Mononuclear cell (primary cell): ENCODE measurements around the gene TPD52L3. TPM values are rescaled to one million over a fixed set of nuclear protein-coding genes. Genes with fewer than 3 reads are reported as not detected.

Experiments
- H3K27me3 ChIP-seq: 2 replicates; pipeline ENCODE4 v1.6.0; 2011; ENCODE audit warnings: low read length, control low read depth; ENCODE audit not compliant: insufficient read depth
- H3K4me1 ChIP-seq: 2 replicates; pipeline ENCODE4 v1.5.1; 2011; ENCODE audit warnings: mild to moderate bottlenecking, low read length, control low read depth; ENCODE audit not compliant: insufficient read depth
- H3K4me3 ChIP-seq: 2 replicates; pipeline ENCODE4 v1.5.1; 2011; ENCODE audit warnings: mild to moderate bottlenecking, low read length, moderate library complexity
- H3K9me3 ChIP-seq: 2 replicates; pipeline ENCODE4 v1.5.1; 2011; ENCODE audit warnings: low read depth, mild to moderate bottlenecking, control low read depth, low read length
- total RNA-seq: library from RNA; depleted of rRNA; stranded (reverse); fragments of >200 nt; gene quantifications from one replicate; pipeline ENCODE4 v1.2.3, GENCODE V29; 2012

TPD52L3 gene
- not detected for total RNA-seq

DNA sequence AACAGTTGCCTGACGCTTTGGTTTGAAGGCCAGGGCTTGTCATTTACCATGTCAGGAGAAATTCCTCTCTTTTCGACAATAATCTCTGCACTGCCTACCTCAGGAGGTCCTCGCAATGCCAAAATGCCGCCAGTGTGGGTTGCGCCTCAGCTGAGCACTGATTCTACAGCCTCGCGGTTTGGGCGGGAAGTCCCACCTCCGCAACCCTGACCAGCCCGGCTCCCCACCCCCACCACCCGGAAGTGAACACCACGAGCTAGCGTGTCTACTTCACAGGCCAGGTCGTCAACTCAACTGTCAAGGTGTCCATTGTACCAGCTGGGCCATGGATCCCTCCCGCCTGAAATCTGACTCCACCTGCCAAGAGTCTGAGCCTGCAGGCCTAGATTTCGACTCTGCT lies at the start of gene TPD52L3:
TPD52L3 (plus strand) TSS at position 273 of the 400 bp plus-strand sequence. CDS start 221 bp downstream, outside the sequence.
- Histone ChIP-seq H3K9me3 (no peaks in the 10 kb centered on the region), H3K27me3 (no peaks in the 10 kb centered on the region), H3K4me3 (no peak within 1 kb of the TSS), H3K4me1 (no peaks in the 10 kb centered on the region)

DNA sequence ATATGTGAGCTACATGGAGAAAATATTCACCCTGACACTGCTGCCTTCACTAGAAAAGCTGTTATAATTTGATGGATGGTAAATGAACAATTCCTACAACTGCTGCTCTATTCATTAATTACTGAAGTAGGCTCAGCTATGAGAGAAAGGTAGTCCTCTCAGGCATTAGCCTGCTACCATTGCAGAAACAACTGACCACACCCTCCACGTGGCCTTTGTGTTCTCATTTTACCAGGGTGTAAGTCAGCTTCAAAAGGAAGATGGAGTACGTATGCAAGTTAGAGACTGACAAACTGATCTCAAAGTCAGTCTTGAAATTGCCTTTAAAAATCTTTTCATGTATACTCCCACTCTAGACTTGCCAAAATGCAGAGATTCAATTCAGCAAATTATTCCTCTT lies 26.3 kb upstream of the TPD52L3 start:
- no peak overlapping the region for H3K4me3 ChIP-seq
- H3K9me3 ChIP-seq = no peaks in the 10 kb centered on the region
- no peaks in the 10 kb centered on the region for H3K4me1 ChIP-seq
- peaks cover 6% of the 10 kb centered on the region for H3K27me3 ChIP-seq

DNA sequence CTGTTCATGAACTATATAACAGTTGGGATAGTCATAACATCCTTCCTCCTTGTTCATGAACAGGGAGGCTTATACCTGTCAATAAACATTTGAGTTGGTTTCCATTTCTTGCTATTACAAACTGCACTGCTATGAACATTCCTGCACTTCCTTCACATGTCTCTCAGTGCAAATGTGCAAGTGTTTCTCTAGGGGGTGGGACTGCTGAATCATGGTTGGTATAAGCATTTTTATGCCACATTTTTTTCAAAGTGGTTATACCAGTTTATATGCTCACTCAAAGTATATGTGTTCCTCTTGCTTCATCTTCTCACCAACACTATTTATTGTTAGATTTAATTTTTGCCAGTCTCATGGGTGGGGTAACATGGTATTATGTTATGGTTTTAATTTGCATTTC lies 25.8 kb upstream of the TPD52L3 start:
- Histone ChIP-seq H3K9me3 (no peaks in the 10 kb centered on the region), H3K27me3 (peaks cover 6% of the 10 kb centered on the region), H3K4me3 (no peak overlapping the region), H3K4me1 (no peaks in the 10 kb centered on the region)

DNA sequence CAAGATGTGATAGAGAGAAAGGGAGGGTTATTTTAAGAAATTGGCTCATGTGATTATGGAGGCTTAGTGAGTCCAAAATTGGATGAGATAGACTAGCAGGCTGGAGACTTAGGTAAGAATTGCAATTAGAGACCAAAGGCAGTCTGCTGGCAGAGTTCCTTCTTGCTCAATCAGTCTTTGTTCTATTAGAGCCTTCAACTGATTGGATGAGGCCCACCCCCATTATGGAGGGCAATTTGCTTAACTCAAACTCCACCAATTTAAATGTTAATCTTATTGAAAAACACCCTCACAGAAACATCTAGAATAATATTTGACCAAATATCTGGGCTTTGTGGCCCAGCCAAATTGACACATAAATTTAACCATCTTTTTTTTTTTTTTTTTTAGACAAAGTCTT lies 23.9 kb upstream of the TPD52L3 start:
- H3K27me3 ChIP-seq = peaks cover 8% of the 10 kb centered on the region
- no peak overlapping the region for H3K4me3 ChIP-seq
- no peaks in the 10 kb centered on the region for H3K4me1 ChIP-seq
- no peaks in the 10 kb centered on the region for H3K9me3 ChIP-seq

DNA sequence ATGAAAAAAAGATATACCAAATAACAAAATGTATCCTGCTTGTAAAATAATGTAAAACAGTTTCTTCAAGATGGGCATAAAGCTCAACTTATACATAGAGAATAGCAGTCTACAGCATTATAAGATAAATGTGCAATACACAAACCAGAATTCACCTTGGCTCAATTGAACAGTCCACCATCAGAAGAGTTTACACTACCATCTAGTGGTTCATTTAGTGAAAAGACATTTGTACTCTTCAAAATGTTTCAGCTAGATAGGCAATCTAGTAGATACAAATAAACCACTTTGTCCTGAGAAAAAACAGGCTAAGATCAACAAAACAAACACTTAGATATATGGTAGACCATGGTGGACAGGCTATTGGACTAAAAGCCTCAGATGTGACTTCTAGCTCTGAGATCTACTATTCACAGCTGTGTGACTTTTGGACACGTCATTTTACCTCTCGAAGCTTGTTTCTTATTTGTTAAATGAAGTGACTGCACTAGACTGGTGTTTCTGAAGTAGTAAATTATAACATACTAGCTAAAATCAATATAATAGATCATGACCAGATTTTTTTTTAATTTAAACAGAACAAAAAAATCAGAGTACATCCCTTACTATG lies 22.1 kb upstream of the TPD52L3 start:
- Histone ChIP-seq H3K27me3 (peaks cover 9% of the 10 kb centered on the region), H3K9me3 (no peaks in the 10 kb centered on the region), H3K4me1 (no peaks in the 10 kb centered on the region), H3K4me3 (no peak overlapping the region)

DNA sequence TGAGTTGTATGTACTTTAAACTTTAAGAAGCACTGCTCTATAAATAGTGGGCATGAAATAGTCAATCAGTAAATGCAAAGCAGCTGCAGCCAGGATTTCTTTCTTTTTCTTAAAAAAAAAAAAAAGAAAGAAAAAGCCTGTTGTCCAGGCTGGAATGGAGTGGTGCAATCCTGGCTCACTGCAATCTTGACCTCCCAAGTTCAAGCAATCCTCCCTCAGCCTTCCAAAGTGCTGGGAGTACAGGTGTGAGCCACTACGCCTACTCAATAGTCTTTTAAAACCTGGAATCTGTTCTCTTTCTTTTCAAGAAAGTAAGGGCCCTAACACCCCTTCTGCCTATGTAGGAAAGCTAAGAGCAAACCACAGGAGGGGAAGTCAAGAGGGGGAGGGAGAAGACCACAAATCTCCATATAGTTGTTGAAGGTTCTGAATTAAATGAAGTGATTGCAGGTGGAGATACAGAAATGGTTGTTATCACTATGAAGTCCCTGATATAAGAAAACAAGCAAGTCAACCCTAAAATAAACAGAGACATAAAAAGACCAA lies 20.6 kb upstream of the TPD52L3 start:
- Histone ChIP-seq H3K9me3 (no peaks in the 10 kb centered on the region), H3K4me3 (no peak overlapping the region), H3K4me1 (no peaks in the 10 kb centered on the region), H3K27me3 (peaks cover 13% of the 10 kb centered on the region)

DNA sequence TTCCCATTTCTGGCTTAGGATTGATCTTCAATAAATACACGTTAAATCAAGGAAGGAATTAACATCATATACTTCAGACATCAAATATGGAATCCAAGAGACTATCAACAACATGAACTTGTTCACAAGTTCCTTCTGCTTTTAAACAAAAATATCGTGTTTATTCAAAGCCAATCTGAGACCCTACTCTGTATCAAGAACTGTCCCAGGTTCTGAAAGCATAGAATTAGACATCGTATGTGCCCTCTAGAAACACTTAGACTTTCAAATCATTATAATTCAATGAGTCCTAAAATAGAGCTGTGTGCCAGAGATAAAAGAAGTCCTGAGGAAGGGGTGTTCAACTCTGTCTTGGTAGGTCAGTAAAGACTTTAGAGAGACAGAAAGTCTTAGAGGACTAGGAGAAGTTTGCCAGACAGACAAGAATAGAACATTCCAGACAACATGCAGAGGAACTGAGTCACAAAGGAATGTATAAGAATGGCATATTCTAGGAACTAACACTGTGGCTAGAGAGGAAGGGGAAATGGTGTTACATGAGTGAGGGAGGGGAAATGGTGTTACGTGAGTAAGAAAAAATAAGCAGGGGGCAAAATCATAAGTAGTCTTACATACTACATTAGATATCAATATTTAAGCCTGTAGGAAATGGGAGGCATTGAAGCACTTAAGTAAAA lies 2.9 kb downstream of the TPD52L3 start:
- Histone ChIP-seq H3K4me3 (no peak overlapping the region), H3K27me3 (no peaks in the 10 kb centered on the region), H3K9me3 (peaks cover 9% of the 10 kb centered on the region), H3K4me1 (no peaks in the 10 kb centered on the region)

DNA sequence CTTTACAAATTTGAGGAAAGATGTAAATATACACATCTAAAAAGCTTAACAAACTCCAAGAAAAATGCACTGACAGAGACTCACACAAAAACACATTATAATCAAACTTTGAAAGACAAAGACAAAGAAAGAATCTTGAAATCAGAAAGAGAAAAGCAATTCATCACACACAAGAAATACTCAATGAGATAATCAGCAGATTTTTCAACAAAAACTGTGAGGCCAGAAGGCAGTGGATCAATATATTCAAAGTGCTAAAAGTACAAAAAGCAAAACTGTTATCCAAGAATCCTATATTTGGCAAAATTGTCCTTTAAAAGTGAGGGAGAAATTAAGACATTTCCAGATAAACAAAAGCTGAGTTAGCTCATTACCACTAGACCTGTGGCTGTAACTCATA lies 6.1 kb downstream of the TPD52L3 start:
- Histone ChIP-seq H3K4me1 (no peaks in the 10 kb centered on the region), H3K9me3 (peaks cover 9% of the 10 kb centered on the region), H3K4me3 (no peak overlapping the region), H3K27me3 (no peaks in the 10 kb centered on the region)

DNA sequence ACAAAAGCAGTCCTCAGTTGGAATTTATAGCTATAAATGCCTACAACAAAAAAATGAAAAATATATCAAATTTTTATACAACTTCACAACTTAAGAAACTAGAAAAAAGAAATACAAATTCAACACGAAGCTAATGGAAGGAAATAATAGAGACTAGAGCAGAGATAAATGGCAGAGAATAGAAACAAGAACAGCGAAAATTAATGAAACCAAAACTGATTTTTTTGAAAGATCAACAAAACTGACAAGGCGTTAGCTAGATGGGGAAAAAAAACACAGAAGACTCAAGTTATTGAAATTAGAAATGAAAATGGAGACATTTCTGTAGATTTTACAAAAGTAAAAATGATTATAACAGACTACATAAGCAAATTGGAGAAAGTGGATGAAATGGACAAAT lies 20.6 kb downstream of the TPD52L3 start:
- H3K4me1 ChIP-seq = no peaks in the 10 kb centered on the region
- H3K27me3 ChIP-seq = peaks cover 5% of the 10 kb centered on the region
- H3K4me3 ChIP-seq = no peak overlapping the region
- H3K9me3 ChIP-seq = no peaks in the 10 kb centered on the region

DNA sequence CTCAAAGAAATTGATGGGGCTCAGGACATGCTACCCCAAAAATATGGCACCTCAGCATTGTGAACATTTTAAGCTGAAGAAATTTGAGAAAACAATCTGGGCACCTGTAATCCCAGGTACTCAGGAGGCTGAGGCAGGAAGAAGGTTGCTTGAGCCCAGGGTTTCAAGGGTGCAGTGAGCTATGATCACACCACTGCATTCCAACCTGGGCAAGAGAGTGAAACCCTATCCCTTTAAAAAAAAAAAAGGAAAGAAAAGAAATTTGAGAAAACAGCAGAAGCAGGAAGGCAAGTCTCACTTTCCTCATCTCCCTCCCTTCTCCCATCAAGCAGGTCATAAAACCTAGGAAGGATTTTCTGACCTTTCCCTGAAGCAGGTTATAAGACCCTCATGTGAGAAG lies 23.6 kb downstream of the TPD52L3 start:
- Histone ChIP-seq H3K27me3 (no peaks in the 10 kb centered on the region), H3K9me3 (no peaks in the 10 kb centered on the region), H3K4me3 (no peak overlapping the region)

DNA sequence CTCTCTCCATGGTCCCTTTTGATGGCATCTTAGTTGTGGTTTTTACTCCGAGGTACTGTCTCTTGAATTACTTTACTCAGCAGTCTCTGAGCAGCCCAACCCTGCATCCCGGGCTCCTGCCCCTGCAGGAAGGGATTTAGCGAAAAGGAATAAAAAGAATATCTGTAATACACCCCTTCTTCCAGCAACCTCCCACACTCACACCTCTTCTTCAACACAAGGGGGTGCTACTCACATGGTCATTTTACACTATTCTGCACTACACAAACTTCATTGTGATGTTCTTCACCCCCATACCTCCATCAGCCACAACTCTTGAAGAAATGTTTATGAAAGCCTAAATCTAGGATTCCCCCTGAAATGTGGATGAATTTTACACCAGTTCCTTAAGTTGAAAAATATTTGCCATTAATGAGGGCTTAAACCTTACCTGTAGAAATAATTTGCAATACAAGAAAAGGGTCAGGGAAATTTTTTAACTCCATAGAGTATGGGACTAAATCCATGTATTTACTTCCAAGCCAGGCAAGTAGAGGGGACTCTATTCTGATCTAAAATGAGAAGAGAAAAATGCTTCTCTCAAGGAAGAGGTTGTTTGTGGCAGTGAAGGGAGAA lies 26.0 kb downstream of the TPD52L3 start:
- Histone ChIP-seq H3K9me3 (no peaks in the 10 kb centered on the region), H3K27me3 (no peaks in the 10 kb centered on the region), H3K4me3 (no peak overlapping the region), H3K4me1 (no peaks in the 10 kb centered on the region)

More for the DNA sequence above, 23.6 kb downstream of the TPD52L3 start:
- no peaks in the 10 kb centered on the region for H3K4me1 ChIP-seq

DNA sequence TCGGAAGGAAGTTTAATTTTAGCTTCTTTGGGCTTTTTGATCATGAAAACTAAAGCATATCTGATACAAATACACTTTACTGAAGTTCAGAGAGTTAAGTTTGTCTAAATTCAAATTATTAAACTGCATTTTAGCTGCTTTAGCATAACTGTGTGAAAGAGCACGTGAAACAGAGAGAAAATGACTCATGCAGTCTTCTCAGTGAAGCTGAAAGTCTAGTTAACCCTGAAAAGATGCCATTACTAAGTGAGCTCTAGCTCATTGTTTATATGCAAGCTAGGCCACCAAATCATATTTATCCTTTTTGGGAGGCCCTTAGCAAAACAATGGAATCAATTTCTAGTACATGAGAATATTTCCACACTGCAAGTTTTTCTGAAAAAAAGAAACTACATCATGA lies 27.6 kb downstream of the TPD52L3 start:
- no peaks in the 10 kb centered on the region for H3K27me3 ChIP-seq
- H3K4me1 ChIP-seq = no peaks in the 10 kb centered on the region
- no peaks in the 10 kb centered on the region for H3K9me3 ChIP-seq
- H3K4me3 ChIP-seq = no peak overlapping the region

DNA sequence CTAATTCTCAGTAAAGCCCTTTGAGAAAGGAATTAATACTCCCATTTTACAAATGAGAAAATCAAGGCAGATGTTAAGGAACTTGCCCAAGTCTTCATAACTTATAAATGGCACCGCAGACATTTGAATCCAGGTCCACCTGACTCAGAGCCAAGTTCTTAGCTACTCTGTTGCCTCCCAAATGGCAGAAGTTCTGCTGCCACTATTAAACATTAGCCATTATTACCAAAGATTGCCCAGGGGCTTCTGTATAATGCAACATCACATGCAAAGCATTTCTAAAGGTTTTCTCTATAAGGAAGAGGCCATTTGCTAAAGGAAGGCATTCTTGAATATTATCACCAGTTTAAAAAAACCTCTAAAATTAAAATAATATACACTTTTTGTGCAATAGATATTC lies 28.3 kb downstream of the TPD52L3 start:
- no peaks in the 10 kb centered on the region for H3K4me1 ChIP-seq
- H3K9me3 ChIP-seq = no peaks in the 10 kb centered on the region
- H3K4me3 ChIP-seq = no peak overlapping the region
- no peaks in the 10 kb centered on the region for H3K27me3 ChIP-seq

DNA sequence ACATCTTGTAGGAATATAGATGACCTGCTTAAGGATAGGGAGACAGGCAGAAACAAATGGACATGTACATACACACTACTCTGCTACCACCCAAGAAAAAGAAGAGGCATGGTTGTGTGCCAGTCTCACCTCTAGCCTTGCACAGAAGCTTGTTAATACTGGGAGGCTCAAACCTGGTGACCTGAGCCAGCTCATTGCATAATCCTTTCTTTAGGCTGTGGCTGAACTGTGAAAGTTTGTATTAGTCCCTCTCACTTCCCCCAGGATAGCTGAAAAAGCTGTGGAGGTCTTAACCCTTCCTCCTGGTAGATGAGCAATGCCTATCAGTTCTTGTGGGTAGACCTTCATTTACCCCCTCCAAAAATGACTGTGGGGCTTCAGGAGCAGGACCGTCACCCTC lies 28.7 kb downstream of the TPD52L3 start:
- H3K4me1 ChIP-seq = no peaks in the 10 kb centered on the region
- no peak overlapping the region for H3K4me3 ChIP-seq
- no peaks in the 10 kb centered on the region for H3K9me3 ChIP-seq
- no peaks in the 10 kb centered on the region for H3K27me3 ChIP-seq

DNA sequence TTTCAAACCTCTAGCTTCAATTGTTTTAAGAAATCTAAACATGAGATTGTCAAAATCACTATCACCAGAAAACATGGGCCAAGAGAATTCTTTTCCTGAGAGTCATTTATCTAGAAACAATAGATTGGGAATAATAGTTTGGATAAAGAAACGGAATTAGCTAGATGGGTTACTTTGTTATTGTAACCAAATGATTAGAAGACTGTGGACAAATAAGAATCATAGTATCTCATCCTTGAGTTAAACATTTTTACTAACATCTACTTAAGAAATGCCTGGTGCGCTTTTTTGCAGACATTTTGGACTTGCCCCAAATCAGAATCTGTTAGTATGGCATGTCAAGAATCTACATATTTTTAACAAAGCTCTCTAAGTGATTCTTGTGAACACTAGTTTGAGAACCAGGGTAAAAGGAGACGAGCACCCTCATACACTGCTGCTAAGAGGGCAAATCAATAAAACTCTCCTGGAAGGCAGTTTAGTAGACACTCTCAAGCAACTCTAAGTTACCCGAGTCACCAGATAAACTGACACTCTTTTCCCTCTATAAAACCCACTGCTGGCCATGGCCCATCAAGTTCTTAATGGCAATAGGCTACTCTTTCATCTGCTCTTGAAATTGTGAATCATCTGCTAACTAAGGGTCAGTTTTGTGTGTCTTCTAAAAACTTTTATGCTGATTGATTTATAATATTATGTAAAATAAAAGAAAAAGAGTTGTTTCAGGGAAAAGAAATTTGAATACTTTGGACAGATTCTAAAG lies 39.1 kb downstream of the TPD52L3 start:
- H3K27me3 ChIP-seq = no peaks in the 10 kb centered on the region
- H3K4me3 ChIP-seq = no peak overlapping the region
- no peaks in the 10 kb centered on the region for H3K4me1 ChIP-seq
- no peaks in the 10 kb centered on the region for H3K9me3 ChIP-seq
